ENCODE results near the gene SLC7A9.

- TF ChIP-seq POLR2A (IDR thresholded peaks at IDR 0.05; ENCODE audit: low read length): no peak
- no peak for TF ChIP-seq GATA1 (IDR thresholded peaks at IDR 0.05; ENCODE audit: low read depth, low read length)
Measured at GRCh38 chr19:32852216-32852615, 17.4 kb downstream of the SLC7A9 start.
